B cell (primary cell): Measurements from ENCODE around the gene AUP1. TPM values are rescaled to one million over a fixed set of nuclear protein-coding genes. Genes with fewer than 3 reads are reported as not detected.
A peak's percentile ranks its signal among the peaks of the same experiment; 100 is the strongest.

ENCODE experiments used
- ATAC-seq: fragments of 200-7000 bp; cut with Tn5 transposase; one replicate; pipeline ENCODE4 v1.10.0; 2021; ENCODE audit warnings: low read depth, mild to moderate bottlenecking, moderate number of reproducible peaks, moderate library complexity
- CTCF ChIA-PET: fragments of 350-600 bp; sonication (Branson Sonifier 250); formaldehyde crosslinking; loops from one replicate; lab custom pipeline; 2021; ENCODE audit warnings: antibody characterized with exemption, inconsistent platforms; lab: Charles Lee
- POLR2A ChIA-PET: fragments of 350-600 bp; sonication (Branson Sonifier 250); formaldehyde crosslinking; loops from one replicate; lab custom pipeline; 2021; ENCODE audit warnings: antibody characterized with exemption; lab: Charles Lee
- DNase-seq: peaks from one replicate; pipeline ENCODE4 v3.0.0; 2013
- H2AFZ ChIP-seq: 2 replicates; pipeline ENCODE4 v1.6.1; 2012; ENCODE audit warnings: mild to moderate bottlenecking, low read depth, low read length; ENCODE audit not compliant: insufficient read depth, poor library complexity, severe bottlenecking
- H3K27ac ChIP-seq, 2 donors: 1 replicate in 1 of 2; 2 replicates in 1 of 2; pipeline ENCODE4 v1.5.1; 2012 to 2013; ENCODE audit warnings: low read length in 2 of 2, mild to moderate bottlenecking in 2 of 2, moderate library complexity in 1 of 2
- H3K27me3 ChIP-seq, 4 experiments: fragments of 200-600 bp in 1 of 4; sonication (generic) in 1 of 4; replicated peaks in 1 of 4; 1 replicate in 2 of 4; 2 replicates in 2 of 4; pipeline versions ENCODE4 v1.6.1 to v1.7.0; 2013 to 2016; ENCODE audit warnings: low read length in 3 of 4, mild to moderate bottlenecking in 2 of 4, mixed read lengths in 1 of 4, moderate library complexity in 1 of 4; ENCODE audit not compliant: insufficient read depth in 4 of 4, control insufficient read depth in 3 of 4; ENCODE audit errors: control extremely low read depth in 1 of 4
- H3K36me3 ChIP-seq, 2 experiments: replicated peaks in 1 of 2; 1 replicate in 1 of 2; 2 replicates in 1 of 2; pipeline versions ENCODE4 v1.6.1 to v1.7.1; 2013; ENCODE audit warnings: low read length in 1 of 2; ENCODE audit not compliant: insufficient read depth in 2 of 2, control insufficient read depth in 1 of 2; ENCODE audit errors: control extremely low read depth in 1 of 2, extremely low read depth in 1 of 2
- H3K4me1 ChIP-seq, 2 donors: fragments of 200-600 bp in 1 of 2; sonication (generic) in 1 of 2; 1 replicate in 1 of 2; 2 replicates in 1 of 2; pipeline versions ENCODE4 v1.5.1 to v1.6.1; 2013 to 2017; ENCODE audit warnings: low read length in 2 of 2; ENCODE audit not compliant: control insufficient read depth in 2 of 2, insufficient read depth in 2 of 2
- H3K4me2 ChIP-seq: replicated peaks from 2 replicates; pipeline ENCODE3; 2012; ENCODE audit warnings: mild to moderate bottlenecking, low read depth, low read length; ENCODE audit not compliant: poor library complexity, severe bottlenecking
- H3K4me3 ChIP-seq, 5 experiments: fragments of 200-600 bp in 1 of 5; sonication (generic) in 1 of 5; 1 replicate in 3 of 5; 2 replicates in 2 of 5; pipeline versions ENCODE4 v1.5.1 to v1.7.0; 2011 to 2016; ENCODE audit warnings: low read length in 4 of 5, mild to moderate bottlenecking in 4 of 5, low read depth in 2 of 5, control low read depth in 1 of 5, moderate library complexity in 1 of 5; ENCODE audit not compliant: insufficient read depth in 1 of 5; ENCODE audit errors: control extremely low read depth in 1 of 5, extremely low read depth in 1 of 5
- H3K79me2 ChIP-seq: fragments of 200-600 bp; sonication (generic); one replicate; pipeline ENCODE4 v1.6.0; 2016; ENCODE audit warnings: low read length; ENCODE audit not compliant: control insufficient read depth, insufficient read depth
- H3K9ac ChIP-seq: fragments of 200-600 bp; sonication (generic); 2 replicates; pipeline ENCODE4 v1.6.1; 2017; ENCODE audit warnings: mild to moderate bottlenecking, low read length, moderate library complexity
- H3K9me3 ChIP-seq, 3 donors: one replicate each; pipeline versions ENCODE4 v1.6.1 to v1.7.1; 2013; ENCODE audit warnings: low read length in 2 of 3; ENCODE audit not compliant: control insufficient read depth in 2 of 3, insufficient read depth in 1 of 3; ENCODE audit errors: control extremely low read depth in 1 of 3
- H4K20me1 ChIP-seq: 2 replicates; pipeline ENCODE4 v1.6.0; 2012; ENCODE audit warnings: mild to moderate bottlenecking, low read length; ENCODE audit not compliant: insufficient read depth, control insufficient read depth, poor library complexity, severe bottlenecking
- H3K27ac Mint-ChIP-seq: one replicate; pipeline ENCODE4 v1.8.0; 2021; ENCODE audit warnings: mixed read lengths
- H3K27me3 Mint-ChIP-seq: one replicate; pipeline ENCODE4 v1.8.0; 2021; ENCODE audit warnings: mixed read lengths
- H3K4me1 Mint-ChIP-seq: one replicate; pipeline ENCODE4 v1.8.0; 2021; ENCODE audit warnings: mixed read lengths
- H3K4me3 Mint-ChIP-seq: one replicate; pipeline ENCODE4 v1.8.0; 2021; ENCODE audit warnings: mixed read lengths
- H3K9me3 Mint-ChIP-seq: one replicate; pipeline ENCODE4 v1.8.0; 2022; ENCODE audit warnings: mixed read lengths; ENCODE audit not compliant: insufficient read depth
- EZH2 ChIP-seq: IDR thresholded peaks from 2 replicates; pipeline ENCODE4 v1.6.1; 2012; ENCODE audit warnings: borderline replicate concordance, low read depth, mild to moderate bottlenecking, moderate library complexity, low read length; ENCODE audit not compliant: insufficient read depth, poor library complexity, severe bottlenecking
- WGBS: methylation state at CpG from one replicate; pipeline ENCODE4 v1.1.5; 2013; ENCODE audit warnings: missing lambda C conversion rate; ENCODE audit not compliant: insufficient coverage; 5-methylcytosine and 5-hydroxymethylcytosine counted together
- intact Hi-C: fragments of 100-400 bp; cut with micrococcal nuclease; formaldehyde crosslinking; loops from one replicate; pipeline ENCODE4 v1.10.0; 2022
- polyA plus RNA-seq: library from polyadenylated mRNA; depleted of rRNA; stranded (reverse); fragments of >200 nt; gene quantifications from 2 replicates; pipeline ENCODE4 v1.2.3, GENCODE V29; 2012
- total RNA-seq, 2 donors: library from RNA; stranded (reverse); fragments of 120-200 nt in 1 of 2; gene quantifications; 1 replicate in 1 of 2; 2 replicates in 1 of 2; pipeline versions ENCODE4 v1.2.3 to v1.2.4, GENCODE V29; 2013 to 2022
- TF ChIP-seq, protein P1 (sequence below): fragments of 200-600 bp; IDR thresholded peaks from one replicate; pipeline ENCODE4 v1.8.0; 2022; ENCODE audit warnings: antibody characterized with exemption, mild to moderate bottlenecking

AUP1 gene
- total and polyA plus RNA-seq, 2 donors (not counting 1 experiment from before 2014, with no cell fraction given): 201 to 525 TPM

DNA sequence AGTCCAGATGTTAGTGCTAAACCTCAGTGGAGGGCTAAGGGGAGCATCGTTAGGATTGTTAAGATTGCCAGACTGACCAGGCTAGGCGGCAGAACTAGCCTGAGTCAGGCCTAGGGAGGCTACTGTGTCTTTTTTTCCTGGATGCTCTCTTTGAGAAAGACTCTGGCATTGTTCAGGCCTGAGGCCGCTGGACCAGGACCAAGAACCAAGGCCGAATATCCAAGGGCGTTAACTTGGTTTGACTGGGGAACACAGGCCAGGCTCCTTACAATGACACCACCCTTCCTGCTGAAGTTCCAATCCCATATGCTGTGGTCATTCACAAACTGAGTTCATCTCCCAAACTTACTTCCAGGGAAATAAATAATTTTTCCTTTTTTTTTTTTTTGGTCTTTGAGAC is 10.8 kb upstream of the AUP1 start:
- ATAC-seq (no peak), DNase-seq (no peak)
- peak overlapping the region; percentile 86 for H3K4me2 ChIP-seq
- intact Hi-C loops: no loop called here
- H2AFZ ChIP-seq: no peak overlapping the region
- Mint-ChIP-seq H3K27ac (no peak overlapping the region), H3K27me3 (no peaks in the 10 kb centered on the region), H3K4me3 (no peak overlapping the region), H3K4me1 (peaks cover 29% of the 10 kb centered on the region), H3K9me3 (no peaks in the 10 kb centered on the region)
- 100% methylated on average over 5 of the region's 5 CpGs for WGBS
- POLR2A ChIA-PET: interaction anchor here (1.5 kb wide), 1 partner anchor 82 kb away, joined by 3 read pairs; the partner anchor contains the start of gene WBP1
- no peaks in the 10 kb centered on the region for H3K27me3 ChIP-seq
- no peak for TF ChIP-seq EZH2
- TF ChIP-seq, protein P1, sequence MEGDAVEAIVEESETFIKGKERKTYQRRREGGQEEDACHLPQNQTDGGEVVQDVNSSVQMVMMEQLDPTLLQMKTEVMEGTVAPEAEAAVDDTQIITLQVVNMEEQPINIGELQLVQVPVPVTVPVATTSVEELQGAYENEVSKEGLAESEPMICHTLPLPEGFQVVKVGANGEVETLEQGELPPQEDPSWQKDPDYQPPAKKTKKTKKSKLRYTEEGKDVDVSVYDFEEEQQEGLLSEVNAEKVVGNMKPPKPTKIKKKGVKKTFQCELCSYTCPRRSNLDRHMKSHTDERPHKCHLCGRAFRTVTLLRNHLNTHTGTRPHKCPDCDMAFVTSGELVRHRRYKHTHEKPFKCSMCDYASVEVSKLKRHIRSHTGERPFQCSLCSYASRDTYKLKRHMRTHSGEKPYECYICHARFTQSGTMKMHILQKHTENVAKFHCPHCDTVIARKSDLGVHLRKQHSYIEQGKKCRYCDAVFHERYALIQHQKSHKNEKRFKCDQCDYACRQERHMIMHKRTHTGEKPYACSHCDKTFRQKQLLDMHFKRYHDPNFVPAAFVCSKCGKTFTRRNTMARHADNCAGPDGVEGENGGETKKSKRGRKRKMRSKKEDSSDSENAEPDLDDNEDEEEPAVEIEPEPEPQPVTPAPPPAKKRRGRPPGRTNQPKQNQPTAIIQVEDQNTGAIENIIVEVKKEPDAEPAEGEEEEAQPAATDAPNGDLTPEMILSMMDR: no peak
- H3K4me3 ChIP-seq: no peak overlapping the region
- H3K79me2 ChIP-seq: no peaks in the 10 kb centered on the region
- CTCF ChIA-PET: interaction anchor here (1.4 to 3.0 kb wide), 4 partner anchors 8 to 291 kb away, joined by 3 to 11 read pairs (median 6); partner anchors contain the start of genes CCDC142 and TTC31
- no peak overlapping the region for H3K9ac ChIP-seq
- H4K20me1 ChIP-seq: no peaks in the 10 kb centered on the region
- no peaks in the 10 kb centered on the region for H3K9me3 ChIP-seq
- no peak overlapping the region for H3K27ac ChIP-seq
- H3K36me3 ChIP-seq: no peaks in the 10 kb centered on the region
- H3K4me1 ChIP-seq: peaks cover 18 to 29% of the 10 kb centered on the region in 2 donors

DNA sequence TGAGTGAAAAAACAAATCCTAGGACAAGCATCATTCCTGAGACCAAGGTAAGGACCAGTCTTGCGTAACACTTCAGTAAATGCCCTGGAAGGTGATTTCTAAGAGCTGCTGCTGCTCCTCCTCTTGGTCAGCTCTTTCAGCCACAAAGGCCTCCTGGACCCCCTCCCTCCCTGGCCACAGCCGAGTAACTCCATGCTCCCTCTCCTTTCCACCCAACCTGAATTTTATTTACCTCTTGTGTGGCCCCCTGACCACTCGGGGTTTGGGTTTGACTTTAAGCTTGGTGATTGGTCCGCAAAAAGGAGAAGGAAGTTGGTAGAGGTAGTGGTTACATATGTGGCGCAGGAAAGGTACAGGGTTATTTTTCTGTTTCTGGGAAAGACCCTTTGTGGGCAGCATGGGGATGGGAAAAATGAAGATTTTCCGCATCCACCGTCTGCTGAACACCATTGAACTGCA is 9.4 kb upstream of the AUP1 start:
- DNase-seq (peak; percentile 76), ATAC-seq (peak; percentile 80)
- peak overlapping the region in 4 of 5 experiments; percentile 49 to 66 (median 54) for H3K4me3 ChIP-seq
- H3K9ac ChIP-seq: peak overlapping the region; percentile 72
- WGBS: 6% methylated on average over 5 of the region's 7 CpGs
- peak overlapping the region; percentile 95 for H3K27ac Mint-ChIP-seq
- H3K4me1 ChIP-seq: peaks cover 18 to 29% of the 10 kb centered on the region in 2 donors
- peak overlapping the region; percentile 77 for H2AFZ ChIP-seq
- peak overlapping the region; percentile 89 for H3K4me3 Mint-ChIP-seq
- no peaks in the 10 kb centered on the region for H3K79me2 ChIP-seq
- no peaks in the 10 kb centered on the region for H3K27me3 Mint-ChIP-seq
- peaks cover 29% of the 10 kb centered on the region for H3K4me1 Mint-ChIP-seq
- POLR2A ChIA-PET: interaction anchor here (1.0 to 1.7 kb wide), 5 partner anchors 9 to 81 kb away, joined by 3 to 10 read pairs (median 4); partner anchors contain the start of genes AUP1, HTRA2, PCGF1 and WBP1
- no peaks in the 10 kb centered on the region for H4K20me1 ChIP-seq
- H3K27me3 ChIP-seq: no peaks in the 10 kb centered on the region
- TF ChIP-seq EZH2: no peak
- TF ChIP-seq, protein P1: no peak
- H3K36me3 ChIP-seq: peaks cover 0 to 1% of the 10 kb centered on the region in 2 experiments
- H3K9me3 Mint-ChIP-seq: no peaks in the 10 kb centered on the region
- H3K9me3 ChIP-seq: no peaks in the 10 kb centered on the region
- CTCF ChIA-PET: interaction anchor here (0.7 to 3.0 kb wide), 7 partner anchors 8 to 289 kb away, joined by 3 to 11 read pairs (median 6); partner anchors contain the start of genes CCDC142, PCGF1 and TTC31
- intact Hi-C loops: no loop called here
- peak overlapping the region; percentile 86 for H3K4me2 ChIP-seq
- peak overlapping the region; percentile 76 to 90 for H3K27ac ChIP-seq
